Germinal center (tissue), 1 donor: ENCODE measurements around the gene CDH13.

Experiments
- DNase-seq: peaks from one replicate; pipeline ENCODE4 v3.0.0; 2012; ENCODE audit warnings: mixed read lengths, low spot score

CDH13 gene

GRCh38 chr16:83515395-83515794 lies 888.6 kb downstream of the CDH13 start:
- no peak for DNase-seq

GRCh38 chr16:83516931-83517330 lies 890.2 kb downstream of the CDH13 start:
- no peak for DNase-seq

DNA sequence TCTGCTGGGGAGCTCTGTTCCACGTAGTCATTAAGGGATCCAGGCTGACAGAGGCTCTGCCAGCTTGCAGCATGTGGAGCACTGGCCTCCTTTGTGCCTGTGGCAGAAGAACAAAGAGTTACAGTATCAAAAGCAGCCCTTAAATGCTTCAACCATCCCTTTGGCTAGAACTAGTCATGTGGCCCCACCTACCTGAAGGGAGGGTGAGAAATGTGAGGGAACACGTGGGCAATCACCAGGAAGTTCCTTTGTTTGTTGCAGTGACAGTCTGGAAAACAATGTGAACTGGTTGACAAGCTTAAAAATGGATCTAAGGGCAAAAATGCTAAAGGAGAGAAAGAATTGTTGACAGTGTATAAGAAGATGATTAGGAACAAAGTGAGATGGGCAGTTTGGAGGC lies 890.6 kb downstream of the CDH13 start:
- no peak for DNase-seq

- no peak for DNase-seq
These were observed 893.8 kb downstream of the CDH13 start for GRCh38 chr16:83520596-83520995.

DNA sequence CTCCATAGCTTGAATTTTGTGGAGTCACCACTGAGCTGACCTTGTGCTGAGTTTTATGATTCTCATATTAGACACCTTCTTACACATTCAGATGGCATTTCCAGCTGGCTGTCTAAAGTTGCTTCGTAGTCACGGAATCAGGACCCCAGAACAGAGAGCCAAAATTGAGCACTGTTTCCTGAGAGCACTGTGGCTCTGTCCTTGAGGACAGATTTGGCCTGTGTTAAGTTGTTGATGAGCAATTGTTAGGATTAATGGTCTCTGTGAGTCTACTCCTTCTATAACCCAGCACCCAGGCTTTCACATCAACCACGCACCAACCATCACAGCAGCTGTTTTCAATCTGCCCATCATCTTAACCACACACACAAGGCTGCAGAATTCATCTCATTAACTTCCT lies 903.5 kb downstream of the CDH13 start:
- DNase-seq, result no peak

- no peak for DNase-seq
These were observed 905.9 kb downstream of the CDH13 start for GRCh38 chr16:83532634-83533033.

- DNase-seq, result no peak
These were observed 906.4 kb downstream of the CDH13 start for GRCh38 chr16:83533193-83533592.

DNA sequence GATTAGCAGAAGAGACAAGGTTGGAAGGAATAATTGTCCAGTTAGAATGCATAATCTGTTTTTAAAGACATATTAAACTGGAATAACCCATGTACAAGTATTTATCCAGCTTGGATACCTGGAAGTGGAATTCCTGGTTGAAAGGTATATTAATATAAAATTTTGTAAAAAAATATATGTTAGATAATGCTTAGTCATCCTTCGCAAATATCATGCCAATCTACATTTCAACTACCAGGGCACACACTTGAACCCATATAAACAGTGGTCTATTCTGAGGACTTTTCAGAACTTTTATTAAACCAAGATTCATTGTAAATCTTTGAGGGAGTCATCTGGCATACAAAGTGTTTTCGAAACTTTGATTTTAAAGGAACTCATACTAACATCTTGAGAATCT lies 911.9 kb downstream of the CDH13 start:
- no peak for DNase-seq

GRCh38 chr16:83539736-83540490 lies 913.1 kb downstream of the CDH13 start:
- DNase-seq, result no peak

GRCh38 chr16:83541231-83541630 lies 914.5 kb downstream of the CDH13 start:
- DNase-seq, result no peak

- no peak for DNase-seq
These were observed 915.7 kb downstream of the CDH13 start for GRCh38 chr16:83542491-83542890.

DNA sequence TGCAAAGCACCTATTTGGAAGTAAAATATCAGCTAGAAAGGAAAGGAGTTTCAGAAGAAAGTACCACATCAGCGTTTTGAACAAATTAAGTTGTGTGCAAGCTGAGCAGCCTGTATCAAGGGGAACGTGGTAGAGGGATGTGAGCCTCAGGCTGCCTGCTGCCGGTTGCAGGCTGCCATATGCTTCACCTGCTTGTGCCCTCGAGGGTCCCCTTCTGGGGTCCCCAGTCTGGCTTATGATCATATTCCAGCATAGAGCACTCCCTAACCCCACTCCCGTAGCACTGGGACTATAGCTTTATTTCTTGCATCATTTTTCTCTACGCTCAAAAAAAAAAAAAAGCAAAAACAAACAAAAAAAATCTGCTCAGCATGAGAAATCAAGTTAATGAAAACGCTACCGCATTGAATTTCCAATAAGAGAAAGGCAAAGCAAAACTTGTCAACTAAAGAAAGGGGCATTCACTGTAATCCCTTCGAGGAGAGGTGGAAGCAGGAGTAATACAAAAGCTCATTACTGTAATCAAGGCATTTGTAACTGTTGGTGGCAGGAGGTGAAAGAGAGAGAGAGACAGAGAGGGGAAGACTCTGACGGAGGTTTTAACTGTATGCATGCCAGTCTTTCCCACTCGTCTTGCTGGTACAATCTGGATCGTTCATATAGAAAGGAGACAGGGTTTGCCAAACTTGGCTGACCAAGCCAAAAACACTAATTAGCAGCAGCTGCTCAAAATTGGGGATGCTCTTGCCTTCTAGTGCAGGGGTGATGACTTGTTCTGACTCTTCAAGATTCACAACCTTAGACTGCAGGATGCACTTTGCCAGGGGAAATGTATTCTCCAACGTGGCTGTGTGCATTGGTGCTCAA lies 922.8 kb downstream of the CDH13 start:
- no peak for DNase-seq

DNA sequence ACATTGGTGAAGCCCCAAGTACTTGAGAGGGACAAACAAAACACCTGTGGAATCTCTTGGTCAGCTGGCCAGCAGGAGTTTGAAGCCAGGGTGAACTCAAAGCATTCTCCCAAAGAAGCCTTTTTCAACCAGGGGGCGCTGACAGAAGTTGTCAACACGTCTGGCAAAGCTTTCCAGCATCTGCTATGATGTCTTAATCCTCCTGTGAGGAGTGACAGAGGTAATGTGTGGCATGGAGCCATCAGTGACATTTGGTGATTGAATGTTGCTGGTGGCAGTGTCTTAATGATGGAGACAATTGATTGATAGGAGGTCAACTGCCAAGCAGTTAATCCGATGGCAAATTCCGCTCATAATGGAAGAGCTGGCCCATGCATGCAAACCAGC lies 923.4 kb downstream of the CDH13 start:
- DNase-seq, result no peak

DNA sequence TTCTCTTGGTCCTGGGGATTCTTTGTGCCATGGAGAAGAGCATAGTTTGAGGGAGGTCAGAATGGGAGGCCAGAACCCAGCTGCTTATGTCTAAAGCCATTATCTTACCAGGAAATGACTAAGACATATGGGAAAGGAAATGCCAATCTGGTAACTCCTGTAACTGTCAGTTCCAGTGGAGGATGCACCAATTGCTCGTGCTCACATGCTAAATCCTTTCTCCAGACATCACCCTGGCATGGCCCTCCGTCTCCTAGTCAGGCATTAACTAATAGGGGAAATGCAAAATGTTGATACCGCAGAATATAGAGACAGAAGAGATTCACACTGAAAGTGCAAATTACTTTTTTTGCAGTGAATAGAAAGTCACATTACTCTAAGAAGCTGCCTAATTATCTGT lies 925.5 kb downstream of the CDH13 start:
- DNase-seq, result no peak

- no peak for DNase-seq
These were observed 926.2 kb downstream of the CDH13 start for GRCh38 chr16:83552930-83553329.

GRCh38 chr16:83554096-83554495 lies 927.3 kb downstream of the CDH13 start:
- no peak for DNase-seq

GRCh38 chr16:83554540-83554939 lies 927.8 kb downstream of the CDH13 start:
- no peak for DNase-seq

DNA sequence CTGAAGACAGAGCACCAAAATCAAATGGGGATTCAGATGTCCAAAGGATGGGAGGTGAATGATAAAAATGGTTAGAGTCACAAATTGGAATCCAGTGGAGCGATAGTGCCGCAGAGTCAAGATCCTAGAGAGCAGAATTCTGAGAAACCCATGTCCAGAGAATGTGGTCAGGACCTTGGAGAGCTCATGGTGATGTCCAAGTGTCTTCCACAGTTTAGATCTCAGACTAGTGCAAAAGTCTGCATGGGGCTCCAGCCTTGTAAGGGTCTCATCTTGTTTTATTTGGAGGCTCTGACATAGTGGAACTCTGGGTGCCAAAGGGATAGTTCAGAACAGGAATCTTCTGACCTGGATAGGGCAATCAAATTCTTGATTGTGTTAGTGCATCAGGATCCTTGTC lies 935.1 kb downstream of the CDH13 start:
- DNase-seq, result no peak

- no peak for DNase-seq
These were observed 941.6 kb downstream of the CDH13 start for GRCh38 chr16:83568345-83568744.

DNA sequence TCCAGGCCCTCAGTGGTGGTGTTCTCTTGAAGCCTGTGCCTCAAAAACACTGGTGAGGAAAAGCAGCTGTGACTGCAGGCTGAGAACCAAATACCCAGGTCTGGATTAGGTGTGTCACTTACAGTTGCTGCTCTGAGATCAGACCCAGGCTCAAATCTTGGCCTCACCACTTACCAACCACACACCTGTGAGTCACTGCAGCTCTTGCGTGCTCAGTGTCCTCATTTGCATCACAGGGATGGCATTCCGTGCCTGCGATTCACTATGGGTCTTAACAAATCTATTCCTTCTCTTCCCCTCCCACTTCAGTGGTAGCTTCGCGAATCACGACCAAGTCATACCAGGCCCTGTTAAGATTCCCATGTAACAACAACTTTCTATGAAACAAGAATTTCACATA lies 947.6 kb downstream of the CDH13 start:
- DNase-seq, result no peak

GRCh38 chr16:83577078-83577745 lies 950.4 kb downstream of the CDH13 start:
- no peak for DNase-seq

DNA sequence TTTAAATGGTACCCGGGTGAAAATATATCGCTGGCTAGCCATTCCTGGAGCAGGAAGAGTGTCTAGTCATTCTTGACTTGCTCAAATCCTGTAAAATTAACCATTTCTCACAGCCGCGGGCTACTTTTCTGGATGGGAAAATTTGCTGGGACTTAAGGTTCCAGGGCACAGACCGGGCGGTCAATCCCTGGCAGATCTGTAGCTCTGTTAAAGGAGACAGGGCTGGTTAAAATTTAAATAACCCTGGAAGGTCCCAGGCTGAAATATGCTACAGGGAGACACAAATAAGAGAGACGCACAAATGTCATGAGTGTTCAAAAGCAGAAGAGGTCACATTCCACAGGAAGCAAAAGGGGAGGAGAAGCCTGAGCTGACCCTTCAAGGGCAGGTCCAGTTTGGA lies 951.4 kb downstream of the CDH13 start:
- DNase-seq, result no peak

- DNase-seq, result no peak
These were observed 952.3 kb downstream of the CDH13 start for GRCh38 chr16:83579027-83579426.
